KG1 (cell line): ENCODE data around the gene MAN2A2.
"Not testable (repeated sequence)": the region's sequence is repeated elsewhere in the genome, so short reads cannot be mapped to it uniquely, and the experiment has no call there.

Experiments used
- DNase-seq: peaks from one replicate; lab custom pipeline; 2025; lab: John Stamatoyannopoulos, UW

Gene MAN2A2

DNA sequence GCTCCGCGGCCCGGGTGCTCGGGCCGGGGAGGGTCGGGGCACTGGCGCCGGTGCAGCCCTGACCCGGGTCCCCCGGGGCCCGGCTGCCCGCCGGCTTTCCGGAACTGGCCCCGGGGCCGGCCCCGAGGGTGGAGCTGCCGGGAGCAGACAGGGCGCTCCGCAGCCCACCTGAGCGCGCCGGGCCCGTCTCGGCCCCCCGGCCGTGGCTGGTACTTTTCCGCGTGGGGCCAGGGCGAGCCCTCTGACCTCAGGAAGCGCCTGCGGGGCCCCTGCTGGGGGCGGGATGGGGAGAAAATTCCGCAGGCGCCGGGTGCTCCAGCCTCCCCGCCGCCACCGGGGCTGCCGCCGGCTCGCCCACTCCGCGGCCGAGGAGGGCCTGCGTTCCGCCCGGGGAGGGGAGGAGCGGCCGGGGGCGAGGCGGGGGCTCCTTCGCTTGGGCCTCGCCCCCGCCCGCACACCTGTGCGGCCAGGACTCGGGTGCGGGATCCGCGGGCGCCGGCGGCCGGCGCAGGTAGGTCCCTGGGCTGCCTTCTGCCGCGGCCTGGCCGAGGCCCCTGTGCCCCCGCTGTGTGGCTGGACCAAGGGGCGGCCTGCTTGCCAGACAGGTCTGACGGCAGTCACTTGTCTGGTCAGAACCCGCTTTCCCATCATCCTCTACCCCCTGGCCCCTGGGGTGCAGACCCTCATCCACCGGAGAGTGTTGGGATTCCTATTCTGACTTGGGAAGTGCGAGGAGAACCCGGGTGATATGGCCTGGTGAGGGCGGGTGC is 31.2 kb upstream of the MAN2A2 start:
- DNase-seq = no peak

DNA sequence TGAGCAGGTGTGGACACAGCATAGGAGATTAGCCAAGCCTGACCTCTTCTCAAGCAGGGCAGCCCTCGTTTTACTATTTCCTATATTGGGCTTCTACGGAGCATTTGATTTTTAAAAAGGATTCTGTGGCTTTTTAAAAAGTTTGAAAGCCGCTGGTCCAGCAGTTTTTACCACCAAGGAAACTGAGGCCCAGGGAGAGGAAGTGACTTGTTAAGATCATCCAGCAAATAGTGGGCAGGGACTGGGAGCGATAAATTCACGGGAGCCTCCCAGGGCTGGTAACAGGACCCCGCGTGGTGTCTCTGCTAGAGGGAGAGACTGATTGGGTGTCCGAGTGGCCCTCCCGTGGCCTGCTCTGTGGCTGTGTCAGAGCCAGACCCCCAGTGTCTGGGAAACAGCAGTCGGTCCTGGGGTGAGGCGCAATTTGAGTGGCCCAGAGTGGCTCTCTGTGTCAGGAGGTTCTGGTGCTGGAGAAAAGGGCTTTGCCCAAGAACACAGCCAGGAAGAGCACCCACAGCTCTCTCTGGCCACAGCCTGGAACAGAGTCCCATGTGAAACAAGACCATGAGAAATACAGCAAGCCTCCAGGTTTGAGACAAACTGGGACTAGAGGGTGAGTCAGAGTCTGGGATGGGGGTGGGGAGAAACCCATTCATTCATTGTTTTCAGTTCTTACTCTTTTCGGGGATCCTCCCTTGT is 30.5 kb upstream of the MAN2A2 start:
- DNase-seq = no peak

DNA sequence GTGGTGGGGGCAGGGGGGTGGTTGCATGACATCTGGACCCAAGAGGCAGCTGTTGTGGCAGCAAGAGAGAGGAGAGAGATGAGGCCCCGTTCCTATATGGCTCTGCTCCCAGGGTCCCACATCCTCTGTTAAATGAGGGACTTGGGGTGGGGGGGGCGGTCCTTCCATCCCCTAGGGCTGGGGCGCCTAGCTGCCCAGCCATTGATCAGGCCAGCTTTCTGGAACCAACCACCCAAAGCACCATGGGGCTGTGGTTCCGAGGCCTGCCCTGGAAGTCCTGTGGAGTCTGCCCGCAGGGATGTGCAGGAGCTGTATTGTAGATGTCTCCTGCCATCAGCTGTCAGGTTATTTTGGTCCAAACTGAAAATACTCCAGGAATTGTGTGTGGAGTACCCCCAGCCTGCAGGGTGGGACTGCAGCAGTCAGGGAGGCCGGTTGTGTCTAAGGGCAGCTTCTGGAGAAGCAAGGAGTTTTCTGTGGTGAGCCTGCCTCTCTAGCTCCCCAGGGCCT is 29.6 kb upstream of the MAN2A2 start:
- DNase-seq = no peak

DNA sequence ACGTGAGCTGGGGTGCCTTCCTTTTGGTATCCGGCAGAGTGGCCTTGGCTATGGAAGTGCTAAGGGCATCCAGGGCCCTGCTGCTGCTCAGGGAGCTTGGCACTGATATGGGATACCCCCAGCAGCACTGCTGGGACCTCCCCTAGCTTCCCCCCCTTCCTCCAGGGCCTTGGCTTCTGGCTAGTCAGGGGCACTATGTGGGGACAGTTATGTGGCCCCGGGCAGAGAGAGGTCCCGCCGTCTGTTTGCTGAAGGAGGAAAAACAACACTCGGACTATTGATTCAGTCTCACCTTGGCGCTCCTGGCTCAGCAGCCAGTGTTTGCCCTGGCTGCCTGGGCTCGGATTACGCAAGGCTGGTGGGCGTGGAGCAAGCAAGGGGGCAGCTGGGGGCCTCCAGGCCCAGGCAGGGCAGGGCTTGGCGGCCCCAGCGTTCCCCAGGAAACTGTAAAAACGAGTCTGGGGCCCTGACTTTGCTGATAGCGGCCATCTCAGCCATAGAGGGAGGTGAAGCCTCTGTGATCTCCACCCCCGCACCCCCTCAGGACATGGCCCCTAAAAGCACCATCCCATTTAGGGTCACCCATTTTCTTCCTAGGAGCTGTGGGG is 29.0 kb upstream of the MAN2A2 start:
- DNase-seq = no peak

DNA sequence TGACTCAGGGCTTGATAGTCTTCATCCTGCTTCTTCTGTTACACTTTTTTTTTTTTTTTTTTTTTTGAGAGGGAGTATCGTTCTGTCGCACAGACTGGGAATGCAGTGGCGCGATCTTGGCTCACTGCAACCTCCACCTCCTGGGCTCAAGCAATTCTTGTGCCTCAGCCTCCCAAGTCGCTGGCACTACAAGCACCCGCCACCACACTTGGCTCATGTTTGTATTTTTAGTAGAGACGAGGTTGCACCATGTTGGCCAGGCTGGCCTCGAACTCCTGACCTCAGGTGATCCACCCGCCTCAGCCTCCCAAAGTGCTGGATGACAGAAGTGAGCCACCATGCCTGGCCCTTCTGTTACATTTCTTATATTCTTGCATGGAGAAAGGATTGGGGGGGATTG is 28.1 kb upstream of the MAN2A2 start:
- not testable (repeated sequence) for DNase-seq

DNA sequence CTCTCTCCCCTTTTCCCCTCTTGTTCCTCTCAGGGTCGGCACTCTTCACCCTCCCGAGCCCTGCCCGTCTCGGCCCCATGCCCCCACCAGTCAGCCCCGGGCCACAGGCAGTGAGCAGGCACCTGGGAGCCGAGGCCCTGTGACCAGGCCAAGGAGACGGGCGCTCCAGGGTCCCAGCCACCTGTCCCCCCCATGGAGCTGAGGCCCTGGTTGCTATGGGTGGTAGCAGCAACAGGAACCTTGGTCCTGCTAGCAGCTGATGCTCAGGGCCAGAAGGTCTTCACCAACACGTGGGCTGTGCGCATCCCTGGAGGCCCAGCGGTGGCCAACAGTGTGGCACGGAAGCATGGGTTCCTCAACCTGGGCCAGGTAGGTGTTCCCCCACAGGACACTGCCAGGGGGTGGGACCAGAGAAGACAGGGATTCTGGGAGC is 27.5 kb upstream of the MAN2A2 start:
- DNase-seq = no peak

DNA sequence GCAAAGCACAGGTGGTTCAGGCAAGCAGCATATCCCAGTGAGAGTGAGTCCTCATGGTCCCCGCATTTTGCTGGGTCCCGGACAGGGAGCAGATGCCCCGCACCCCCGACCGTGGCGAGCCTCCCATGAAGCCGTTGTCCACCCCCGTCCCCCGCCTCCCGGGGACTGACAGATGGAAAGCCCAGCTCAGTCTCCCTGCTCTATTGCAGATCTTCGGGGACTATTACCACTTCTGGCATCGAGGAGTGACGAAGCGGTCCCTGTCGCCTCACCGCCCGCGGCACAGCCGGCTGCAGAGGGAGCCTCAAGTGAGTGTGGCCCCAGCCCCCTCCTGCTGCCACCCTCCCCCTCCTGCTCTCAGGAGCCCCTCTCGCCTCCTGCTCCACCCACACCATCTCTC is 27.1 kb upstream of the MAN2A2 start:
- DNase-seq = no peak

DNA sequence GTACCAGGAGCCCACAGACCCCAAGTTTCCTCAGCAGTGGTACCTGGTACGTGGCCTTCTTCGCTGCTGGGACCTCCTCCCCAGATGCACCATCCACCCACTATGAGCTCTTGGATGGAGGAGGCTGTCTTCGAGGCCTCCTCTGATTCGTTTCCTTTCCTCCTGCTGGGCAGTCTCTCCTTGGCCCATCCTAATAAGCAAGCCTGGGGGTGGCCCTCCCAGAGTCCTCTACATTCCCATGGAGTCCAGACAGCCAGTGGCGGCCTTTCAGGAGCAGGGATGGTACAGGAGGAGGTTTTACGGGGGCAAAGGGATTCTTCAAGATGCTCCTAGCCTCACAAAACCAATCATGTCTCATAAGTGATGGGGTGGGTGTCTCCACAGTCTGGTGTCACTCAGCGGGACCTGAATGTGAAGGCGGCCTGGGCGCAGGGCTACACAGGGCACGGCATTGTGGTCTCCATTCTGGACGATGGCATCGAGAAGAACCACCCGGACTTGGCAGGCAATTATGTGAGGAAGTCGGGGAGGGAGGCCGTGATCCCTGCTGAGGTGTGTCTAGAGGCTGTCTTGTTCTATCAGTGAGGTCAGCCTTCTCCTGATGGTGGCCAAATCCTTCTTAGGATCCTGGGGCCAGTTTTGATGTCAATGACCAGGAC is 26.5 kb upstream of the MAN2A2 start:
- no peak for DNase-seq

DNA sequence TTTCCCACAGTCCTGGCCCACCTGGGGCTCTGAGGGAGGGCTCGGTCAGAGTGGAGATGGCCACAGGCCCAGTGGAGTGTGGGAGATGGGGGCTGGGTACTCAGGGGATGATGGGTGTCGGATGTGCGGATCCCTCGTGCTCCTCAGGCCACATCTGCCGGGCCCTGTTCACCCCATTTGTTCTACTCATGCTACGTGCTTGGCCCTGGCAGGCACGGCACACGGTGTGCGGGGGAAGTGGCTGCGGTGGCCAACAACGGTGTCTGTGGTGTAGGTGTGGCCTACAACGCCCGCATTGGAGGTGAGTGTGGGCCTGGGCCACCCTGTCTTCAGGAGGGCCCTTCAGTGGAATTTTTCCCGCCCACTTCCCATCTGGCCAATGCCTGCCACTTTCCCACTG is 25.8 kb upstream of the MAN2A2 start:
- DNase-seq = no peak

DNA sequence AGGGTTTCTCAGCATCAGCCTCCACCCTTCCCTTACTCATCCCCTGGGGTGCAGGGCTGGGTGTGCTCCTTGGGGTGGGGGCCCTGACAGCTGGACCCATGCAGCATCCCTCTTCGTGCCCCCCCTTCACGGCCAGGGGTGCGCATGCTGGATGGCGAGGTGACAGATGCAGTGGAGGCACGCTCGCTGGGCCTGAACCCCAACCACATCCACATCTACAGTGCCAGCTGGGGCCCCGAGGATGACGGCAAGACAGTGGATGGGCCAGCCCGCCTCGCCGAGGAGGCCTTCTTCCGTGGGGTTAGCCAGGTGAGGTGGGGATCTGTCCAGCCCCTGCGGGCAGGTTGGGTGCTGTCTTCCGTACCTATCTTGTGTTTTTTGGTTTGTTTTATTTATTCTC is 25.1 kb upstream of the MAN2A2 start:
- no peak for DNase-seq

DNA sequence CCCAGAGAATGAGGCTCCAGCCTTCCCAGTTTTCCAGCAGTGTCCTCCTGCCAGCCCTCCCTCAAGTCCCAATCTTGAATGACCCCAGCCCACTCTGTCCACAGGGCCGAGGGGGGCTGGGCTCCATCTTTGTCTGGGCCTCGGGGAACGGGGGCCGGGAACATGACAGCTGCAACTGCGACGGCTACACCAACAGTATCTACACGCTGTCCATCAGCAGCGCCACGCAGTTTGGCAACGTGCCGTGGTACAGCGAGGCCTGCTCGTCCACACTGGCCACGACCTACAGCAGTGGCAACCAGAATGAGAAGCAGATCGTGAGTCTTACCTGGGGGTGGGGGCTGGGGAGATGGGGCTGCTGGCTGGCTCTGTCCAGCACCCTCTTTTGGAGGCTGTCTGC is 24.4 kb upstream of the MAN2A2 start:
- no peak for DNase-seq

DNA sequence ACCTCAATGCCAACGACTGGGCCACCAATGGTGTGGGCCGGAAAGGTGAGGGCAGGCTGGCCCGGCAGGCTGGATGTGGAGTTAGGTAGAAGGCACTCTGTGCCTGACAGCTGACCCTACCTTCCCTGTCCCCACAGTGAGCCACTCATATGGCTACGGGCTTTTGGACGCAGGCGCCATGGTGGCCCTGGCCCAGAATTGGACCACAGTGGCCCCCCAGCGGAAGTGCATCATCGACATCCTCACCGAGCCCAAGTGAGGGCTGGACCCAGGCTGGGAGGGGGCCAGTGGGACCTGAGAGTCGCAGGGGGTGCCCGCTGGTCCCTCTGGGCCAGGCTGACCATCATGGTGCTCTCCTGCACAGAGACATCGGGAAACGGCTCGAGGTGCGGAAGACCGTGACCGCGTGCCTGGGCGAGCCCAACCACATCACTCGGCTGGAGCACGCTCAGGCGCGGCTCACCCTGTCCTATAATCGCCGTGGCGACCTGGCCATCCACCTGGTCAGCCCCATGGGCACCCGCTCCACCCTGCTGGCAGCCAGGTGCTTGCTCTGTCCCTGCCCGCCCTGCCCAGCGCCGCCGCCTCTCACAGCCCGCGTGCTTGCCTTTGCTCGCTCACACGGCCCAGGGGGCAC is 23.3 kb upstream of the MAN2A2 start:
- DNase-seq = no peak

DNA sequence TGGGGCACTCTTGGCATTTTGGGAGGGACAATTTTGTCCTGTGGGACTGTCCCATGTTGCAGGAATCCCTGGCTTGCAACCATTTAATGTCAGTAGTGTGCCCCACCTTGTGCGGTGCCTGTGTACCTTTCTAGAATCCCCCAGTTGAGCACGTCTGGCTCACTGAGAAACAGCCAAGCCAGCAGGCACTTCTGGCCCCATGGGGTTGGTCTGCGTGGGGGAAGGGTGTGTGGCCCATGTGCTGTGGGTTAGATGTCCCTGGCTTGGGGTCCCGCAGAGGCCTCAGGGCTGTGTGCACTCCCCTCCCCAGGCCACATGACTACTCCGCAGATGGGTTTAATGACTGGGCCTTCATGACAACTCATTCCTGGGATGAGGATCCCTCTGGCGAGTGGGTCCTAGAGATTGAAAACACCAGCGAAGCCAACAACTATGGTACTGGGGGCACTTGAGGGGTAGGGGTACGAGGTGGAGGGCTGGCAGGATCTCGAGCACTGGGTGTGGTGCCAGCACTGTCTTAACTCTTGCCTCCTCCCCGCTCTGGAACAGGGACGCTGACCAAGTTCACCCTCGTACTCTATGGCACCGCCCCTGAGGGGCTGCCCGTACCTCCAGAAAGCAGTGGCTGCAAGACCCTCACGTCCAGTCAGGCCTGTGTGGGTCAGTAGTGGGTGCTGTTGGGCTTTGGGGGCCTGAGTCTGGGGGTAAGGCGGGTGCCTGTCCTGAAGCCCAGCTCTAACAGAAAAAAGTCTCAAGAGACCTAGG is 22.5 kb upstream of the MAN2A2 start:
- DNase-seq = no peak

DNA sequence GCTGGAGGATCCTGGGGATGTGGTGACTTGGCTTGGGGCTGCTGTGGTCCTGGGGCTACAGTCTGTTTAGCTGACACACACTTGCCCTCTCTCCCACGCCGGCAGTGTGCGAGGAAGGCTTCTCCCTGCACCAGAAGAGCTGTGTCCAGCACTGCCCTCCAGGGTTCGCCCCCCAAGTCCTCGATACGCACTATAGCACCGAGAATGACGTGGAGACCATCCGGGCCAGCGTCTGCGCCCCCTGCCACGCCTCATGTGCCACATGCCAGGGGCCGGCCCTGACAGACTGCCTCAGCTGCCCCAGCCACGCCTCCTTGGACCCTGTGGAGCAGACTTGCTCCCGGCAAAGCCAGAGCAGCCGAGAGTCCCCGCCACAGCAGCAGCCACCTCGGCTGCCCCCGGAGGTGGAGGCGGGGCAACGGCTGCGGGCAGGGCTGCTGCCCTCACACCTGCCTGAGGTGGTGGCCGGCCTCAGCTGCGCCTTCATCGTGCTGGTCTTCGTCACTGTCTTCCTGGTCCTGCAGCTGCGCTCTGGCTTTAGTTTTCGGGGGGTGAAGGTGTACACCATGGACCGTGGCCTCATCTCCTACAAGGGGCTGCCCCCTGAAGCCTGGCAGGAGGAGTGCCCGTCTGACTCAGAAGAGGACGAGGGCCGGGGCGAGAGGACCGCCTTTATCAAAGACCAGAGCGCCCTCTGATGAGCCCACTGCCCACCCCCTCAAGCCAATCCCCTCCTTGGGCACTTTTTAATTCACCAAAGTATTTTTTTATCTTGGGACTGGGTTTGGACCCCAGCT is 21.7 kb upstream of the MAN2A2 start:
- DNase-seq = no peak

DNA sequence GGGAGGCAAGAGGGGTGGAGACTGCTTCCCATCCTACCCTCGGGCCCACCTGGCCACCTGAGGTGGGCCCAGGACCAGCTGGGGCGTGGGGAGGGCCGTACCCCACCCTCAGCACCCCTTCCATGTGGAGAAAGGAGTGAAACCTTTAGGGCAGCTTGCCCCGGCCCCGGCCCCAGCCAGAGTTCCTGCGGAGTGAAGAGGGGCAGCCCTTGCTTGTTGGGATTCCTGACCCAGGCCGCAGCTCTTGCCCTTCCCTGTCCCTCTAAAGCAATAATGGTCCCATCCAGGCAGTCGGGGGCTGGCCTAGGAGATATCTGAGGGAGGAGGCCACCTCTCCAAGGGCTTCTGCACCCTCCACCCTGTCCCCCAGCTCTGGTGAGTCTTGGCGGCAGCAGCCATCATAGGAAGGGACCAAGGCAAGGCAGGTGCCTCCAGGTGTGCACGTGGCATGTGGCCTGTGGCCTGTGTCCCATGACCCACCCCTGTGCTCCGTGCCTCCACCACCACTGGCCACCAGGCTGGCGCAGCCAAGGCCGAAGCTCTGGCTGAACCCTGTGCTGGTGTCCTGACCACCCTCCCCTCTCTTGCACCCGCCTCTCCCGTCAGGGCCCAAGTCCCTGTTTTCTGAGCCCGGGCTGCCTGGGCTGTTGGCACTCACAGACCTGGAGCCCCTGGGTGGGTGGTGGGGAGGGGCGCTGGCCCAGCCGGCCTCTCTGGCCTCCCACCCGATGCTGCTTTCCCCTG is 21.0 kb upstream of the MAN2A2 start:
- DNase-seq = no peak

DNA sequence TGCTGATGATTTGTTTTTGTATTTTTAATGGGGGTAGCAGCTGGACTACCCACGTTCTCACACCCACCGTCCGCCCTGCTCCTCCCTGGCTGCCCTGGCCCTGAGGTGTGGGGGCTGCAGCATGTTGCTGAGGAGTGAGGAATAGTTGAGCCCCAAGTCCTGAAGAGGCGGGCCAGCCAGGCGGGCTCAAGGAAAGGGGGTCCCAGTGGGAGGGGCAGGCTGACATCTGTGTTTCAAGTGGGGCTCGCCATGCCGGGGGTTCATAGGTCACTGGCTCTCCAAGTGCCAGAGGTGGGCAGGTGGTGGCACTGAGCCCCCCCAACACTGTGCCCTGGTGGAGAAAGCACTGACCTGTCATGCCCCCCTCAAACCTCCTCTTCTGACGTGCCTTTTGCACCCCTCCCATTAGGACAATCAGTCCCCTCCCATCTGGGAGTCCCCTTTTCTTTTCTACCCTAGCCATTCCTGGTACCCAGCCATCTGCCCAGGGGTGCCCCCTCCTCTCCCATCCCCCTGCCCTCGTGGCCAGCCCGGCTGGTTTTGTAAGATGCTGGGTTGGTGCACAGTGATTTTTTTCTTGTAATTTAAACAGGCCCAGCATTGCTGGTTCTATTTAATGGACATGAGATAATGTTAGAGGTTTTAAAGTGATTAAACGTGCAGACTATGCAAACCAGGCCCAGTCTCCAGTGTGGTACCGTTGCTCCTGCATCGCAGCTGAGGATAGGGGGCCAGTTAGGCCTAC is 20.1 kb upstream of the MAN2A2 start:
- no peak for DNase-seq

DNA sequence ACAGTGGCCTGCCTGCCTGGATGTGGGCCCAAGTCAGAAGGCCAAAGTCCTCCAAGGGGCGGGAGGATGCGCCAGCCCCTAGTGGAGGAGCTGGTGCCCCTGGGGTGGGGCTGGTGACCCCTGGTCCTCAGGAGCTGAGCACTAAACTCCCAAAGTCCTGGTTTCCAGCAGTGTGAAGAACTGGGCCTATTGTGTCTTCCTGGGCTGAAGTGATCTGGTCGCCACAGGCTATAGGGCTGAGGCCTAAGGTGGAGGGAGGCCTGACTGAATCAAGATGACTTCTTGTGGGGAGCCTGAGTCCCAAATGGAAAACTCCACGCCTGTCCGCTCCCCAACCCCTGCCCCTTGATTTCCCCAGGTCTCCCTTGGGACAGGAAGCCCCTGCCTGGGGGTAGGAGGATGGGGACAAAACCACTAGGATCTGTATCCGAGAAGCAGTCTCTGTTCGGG is 19.6 kb upstream of the MAN2A2 start:
- no peak for DNase-seq

DNA sequence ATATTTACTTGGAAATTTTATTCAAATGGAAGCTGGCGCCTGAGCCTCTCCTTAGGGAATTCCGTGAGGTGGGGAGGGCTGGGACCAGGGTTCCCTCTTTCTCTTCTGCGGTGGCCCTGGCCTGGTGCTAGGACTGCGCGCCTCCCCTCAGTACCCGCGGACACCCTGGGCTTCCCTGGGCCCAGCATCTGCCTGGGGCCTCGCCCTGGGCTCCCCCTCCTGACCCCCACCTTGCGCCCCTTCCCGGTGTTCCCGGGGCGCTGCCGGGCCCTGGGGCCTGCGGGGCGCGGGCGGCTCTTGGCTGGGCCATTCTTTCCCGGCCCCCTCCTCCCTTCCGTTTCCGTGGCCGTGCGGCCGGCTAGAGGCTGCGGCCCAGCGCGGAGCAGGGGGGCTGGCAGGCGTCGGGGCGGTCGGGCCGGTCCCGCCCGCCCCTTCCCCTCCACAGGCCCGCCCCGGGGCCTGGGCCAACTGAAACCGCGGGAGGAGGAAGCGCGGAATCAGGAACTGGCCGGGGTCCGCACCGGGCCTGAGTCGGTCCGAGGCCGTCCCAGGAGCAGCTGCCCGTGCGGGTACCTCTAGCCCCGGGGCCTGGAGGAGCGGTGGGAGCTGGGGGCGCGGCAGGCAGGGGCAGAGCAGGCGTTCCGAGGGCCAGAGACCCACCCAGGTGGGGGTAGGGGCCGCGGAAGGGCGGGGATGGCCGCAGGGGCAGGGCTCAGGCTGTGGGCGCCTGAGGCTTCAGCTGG is 19.0 kb upstream of the MAN2A2 start, which contains the start of gene FES:
FES (plus strand) TSS at position 529 of the 743 bp plus-strand sequence. CDS start 542 bp downstream, outside the sequence.
- peak; percentile 34 for DNase-seq
